GM18873 (cell line): ENCODE measurements around the gene CYP4F11.
"Not testable (repeated sequence)": the region's sequence is repeated elsewhere in the genome, so short reads cannot be mapped to it uniquely, and the experiment has no call there.

ENCODE experiments used
- ATAC-seq: cut with Tn5 transposase; IDR thresholded peaks from one replicate; pipeline ENCODE4 v1.9.1; 2021; ENCODE audit warnings: mild to moderate bottlenecking, moderate library complexity, moderate number of reproducible peaks; ENCODE audit not compliant: unreplicated experiment, low FRiP score

The CYP4F11 gene

DNA sequence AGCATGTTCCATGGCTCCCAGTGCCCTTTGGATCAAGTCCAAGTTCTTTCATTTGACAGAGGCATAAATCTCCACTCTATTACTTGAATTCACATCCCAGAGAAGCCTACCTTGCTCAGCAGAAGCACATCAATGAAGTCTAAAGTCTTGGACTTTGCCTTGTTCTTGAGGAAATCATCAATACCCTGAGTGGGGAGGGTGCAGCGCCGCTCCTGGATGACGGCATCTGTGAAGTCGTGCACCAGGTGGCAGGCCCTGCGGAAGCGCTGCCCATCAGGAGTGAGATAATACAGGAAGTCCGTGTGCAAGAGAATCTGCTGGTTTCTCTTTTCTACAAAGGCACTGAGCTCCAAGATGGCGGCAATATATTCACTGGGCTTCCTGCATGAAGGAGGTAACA lies 10.6 kb downstream of the CYP4F11 start:
- no peak for ATAC-seq

DNA sequence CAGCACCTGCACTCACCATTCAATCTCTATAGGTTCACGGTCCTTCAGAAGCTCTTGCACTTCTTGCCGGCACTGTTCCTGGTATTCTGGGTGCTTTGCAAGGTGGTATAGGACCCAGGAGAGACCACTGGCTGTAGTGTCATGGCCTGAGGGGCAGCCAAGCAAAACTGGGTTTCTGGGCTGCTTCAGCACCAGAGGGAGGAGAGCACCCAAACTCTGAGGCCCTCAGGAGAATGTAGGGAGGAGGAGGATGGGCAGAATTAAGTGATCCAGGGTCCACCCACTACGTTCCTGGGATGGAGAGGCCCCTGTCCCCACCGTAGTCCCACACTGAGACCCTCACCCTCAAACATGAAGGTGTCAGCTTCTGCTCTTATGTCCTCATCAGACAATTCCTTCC lies 12.3 kb downstream of the CYP4F11 start:
- ATAC-seq: no peak

DNA sequence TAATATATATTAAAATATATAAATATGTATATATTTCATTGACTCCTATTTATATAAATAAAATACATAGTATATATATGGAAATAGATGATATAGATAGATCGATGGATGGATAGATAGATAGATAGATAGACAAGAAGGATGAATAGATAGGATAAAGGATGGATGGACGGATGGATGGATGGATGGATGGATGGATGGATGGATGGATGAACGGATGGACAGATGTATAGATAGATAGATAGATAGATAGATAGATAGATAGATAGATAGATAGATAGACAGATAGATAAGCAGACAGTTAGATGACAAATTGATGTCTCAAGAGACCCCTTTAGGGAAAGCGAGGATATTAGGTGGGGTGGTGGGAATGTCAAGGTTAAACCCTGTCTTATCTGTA lies 15.1 kb downstream of the CYP4F11 start:
- no peak for ATAC-seq

DNA sequence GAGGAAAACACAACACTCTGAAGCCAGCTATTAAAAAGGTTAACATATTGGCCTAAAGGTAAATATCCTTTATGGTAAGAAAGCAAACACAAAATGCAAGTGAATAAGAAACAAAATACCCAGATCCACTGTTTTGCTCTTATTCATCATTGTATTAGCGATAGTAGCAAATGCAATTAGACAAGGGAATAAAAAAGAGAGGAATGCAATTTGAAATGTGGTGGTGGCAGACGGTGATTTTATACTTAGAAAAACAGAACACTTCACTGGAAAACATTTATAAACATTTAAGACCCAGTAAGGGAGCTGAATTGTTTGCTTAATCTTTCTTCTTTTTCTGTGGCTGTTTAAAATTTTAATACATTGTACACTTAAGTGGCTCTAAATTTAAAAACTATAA lies 19.2 kb downstream of the CYP4F11 start:
- no peak for ATAC-seq

DNA sequence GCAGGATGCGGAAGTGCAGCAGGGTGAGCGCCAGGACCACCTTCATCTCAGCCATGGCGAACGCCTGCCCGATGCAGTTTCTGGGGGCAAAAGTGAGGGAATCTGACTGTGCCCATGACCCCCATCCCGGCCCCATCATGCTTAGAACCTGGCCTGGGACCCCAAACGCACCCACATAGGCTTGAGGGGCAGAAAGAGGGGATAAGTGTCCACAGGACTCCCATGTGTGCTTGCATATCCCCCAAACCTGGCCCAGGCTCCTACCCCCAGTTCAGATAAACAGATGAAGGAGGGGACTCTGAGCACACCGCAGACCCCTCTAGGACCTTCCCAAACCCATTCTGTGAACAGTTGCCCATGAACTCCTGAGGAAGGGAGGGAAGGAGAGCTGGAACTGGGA lies 20.5 kb downstream of the CYP4F11 start:
- ATAC-seq: no peak

DNA sequence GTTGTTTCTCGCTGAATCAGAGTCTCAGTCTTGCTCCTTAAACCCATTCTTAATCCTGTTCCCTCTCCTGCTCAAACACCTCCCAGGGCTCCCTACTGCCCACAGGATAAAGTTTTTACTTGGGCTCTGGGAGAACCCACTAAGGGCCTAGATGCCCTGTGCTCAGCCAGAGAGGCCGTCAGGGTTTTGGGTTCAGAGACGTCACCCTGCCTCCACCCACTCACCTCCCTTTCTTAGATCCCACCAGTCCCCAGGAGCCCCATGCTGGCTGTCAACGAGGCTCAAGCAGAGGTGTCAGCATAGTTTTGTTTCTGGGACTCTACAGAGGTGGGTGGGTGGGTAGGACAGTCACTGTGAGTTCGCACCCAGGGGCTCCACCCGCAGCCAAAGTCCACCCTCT lies 20.9 kb downstream of the CYP4F11 start:
- ATAC-seq: no peak

DNA sequence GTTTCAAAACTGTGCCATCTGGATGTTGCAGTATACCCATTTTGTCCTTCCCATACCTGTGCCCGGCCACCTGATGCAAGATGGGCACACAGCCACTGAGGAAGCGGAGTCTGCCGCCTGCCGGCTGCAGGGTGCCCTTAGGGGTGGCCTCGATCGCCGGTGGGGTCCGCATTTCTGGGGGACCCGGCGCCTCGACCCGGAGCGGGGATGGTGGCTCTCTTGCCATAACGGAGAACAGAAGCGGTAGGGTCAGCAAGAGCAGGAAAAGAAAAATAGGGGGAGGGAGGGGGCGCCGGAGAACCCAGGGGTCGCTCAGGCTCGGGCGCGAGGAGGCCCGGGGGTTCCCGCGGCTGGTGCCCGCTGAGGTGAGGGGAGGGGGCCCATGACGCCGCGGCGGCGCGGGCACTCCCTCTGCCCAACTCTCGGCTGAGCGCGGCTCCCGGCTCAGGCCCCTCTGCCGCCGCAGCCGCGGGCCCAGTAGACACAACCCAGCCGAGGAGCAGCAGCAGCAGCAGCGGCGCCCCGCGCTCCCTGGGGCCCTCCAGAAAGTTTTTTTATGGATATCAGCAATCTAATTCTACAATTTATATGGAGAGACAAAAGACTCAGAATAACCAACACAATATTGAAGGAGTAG lies 22.6 kb downstream of the CYP4F11 start:
- no peak for ATAC-seq

DNA sequence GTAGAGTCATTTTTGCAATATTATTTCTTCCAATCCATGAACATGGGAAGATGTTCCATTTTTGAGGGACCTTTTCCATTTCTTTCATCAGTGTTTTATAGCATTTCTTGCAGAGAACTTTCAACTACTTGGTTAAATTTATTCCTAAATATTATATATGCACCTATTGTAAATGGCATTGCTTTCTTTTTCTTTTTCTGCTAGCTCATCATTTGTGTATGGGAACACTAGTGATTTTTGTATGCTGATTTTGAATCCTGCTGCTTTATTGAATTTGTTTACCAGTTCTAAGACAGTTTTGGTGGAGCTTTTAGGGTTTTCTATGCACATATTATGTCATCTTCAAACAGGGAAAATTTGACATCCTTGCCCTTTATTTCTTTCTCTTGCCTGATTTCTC lies 29.3 kb downstream of the CYP4F11 start:
- ATAC-seq: no peak

DNA sequence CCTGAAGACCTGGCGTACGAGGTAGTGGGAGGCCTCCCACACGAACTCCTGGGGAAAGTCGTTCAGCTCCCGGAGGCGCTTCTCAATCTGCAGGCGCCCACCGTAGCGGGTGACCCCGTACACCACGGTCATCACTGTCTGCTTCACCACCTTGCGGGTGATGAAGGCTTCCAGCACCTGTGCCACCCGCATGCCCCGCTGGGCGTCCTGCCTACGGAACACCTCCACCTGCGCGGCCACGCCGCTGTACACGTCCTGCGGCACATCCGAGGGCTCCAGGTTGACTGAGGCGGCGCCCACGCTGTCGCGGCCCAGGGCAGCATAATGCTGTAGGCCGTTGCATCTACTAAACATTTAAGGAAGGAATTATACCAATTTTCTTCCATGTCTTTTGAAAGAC lies 31.4 kb downstream of the CYP4F11 start:
- not testable (repeated sequence) for ATAC-seq

DNA sequence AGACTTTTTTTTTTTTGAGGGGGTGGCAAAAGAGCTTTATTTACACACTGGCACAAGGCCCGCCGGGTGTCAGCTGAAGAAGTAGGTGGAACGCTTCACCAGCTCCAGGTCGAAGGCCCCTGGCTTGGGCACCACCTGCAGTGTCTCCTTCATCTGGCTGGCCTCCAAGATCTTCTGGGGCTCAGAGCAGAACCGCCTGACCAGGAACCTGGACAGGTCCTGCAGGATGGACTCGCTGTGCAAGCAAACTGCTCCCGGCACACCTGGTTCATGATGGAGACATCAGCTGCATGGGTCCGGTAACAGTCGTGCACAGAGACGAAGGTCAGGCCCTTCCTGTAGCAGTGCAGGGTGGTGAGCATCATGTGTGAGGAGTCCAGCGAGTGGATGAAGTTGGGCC lies 32.1 kb downstream of the CYP4F11 start:
- ATAC-seq: no peak

DNA sequence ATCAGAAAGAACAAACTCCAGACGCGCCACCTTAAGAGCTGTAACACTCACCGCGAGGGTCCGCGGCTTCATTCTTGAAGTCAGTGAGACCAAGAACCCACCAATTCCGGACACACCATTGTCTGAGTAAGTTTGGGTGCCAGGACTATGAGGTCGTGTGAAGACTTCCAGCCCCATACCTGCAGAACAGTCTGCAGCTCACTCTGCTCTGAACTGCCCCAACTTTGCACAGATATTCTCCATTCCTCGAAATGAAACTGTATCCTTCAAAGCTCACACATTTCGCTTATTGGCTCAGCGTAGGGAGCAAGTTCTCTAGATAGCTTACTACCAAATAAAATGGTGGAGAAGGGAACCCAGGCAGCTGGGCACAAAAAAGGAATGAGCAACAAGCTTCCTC lies 33.8 kb downstream of the CYP4F11 start:
- ATAC-seq: no peak

DNA sequence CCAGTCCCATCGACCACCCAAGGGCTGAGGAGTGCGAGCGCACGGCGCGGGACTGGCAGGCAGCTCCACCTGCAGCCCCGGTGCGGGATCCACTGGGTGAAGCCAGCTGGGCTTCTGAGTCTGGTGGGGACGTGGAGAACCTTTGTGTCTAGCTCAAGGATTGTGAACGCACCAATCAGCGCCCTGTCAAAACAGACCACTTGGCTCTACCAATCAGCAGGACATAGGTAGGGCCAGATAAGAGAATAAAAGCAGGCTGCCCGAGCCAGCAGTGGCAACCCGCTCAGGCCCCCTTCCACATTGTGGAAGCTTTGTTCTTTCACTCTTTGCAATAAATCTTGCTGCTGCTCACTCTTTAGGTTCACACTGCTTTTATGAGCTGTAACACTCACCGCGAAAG lies 34.3 kb downstream of the CYP4F11 start:
- ATAC-seq: not testable (repeated sequence)

DNA sequence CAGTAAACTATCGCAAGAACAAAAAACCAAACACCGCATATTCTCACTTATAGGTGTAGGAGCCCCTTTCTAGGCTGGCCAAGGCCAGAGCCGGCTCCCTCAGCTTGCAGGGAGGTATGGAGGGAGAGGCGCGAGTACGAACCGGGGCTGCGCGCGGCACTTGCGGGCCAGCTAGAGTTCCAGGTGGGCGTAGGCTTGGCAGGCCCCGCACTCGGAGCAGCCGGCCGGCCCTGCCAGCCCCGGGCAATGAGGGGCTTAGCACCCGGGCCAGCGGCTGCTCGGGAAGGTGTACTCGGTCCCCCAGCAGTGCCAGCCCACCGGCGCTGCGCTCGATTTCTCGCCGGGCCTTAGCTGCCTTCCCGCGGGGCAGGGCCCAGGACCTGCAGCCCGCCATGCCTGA lies 34.8 kb downstream of the CYP4F11 start:
- ATAC-seq: not testable (repeated sequence)

DNA sequence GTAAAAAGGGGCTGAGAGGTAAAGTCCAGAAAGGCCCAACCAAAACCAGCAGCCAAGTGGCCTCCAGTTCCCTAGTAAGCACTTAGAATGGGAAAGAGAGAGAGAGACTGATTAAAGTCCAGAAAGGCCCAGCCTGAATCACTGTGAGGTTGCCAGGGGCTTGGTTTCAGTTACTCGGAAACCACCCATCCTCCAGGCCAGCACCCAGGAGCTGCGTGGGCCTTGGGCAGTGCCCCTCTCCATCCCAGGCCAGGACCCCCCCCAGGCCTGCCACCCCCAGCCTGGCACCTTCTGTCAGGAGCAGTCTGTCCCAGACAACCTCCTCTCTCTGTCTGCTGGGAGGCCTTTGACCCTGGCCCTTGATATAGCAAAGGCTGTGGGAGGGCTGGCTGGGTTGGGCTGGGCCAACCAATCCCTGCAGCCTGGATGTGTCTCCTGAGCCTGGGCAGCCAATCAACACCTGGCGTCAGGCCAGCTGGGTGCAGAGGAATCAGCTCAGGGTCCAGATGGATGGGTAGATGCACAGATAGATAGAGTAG lies 36.5 kb downstream of the CYP4F11 start, which contains the start of gene CYP4F2:
TSS of gene CYP4F2 (minus strand) at position 337 of the 539 bp plus-strand sequence. CDS start 463 bp downstream, outside the sequence.
- no peak for ATAC-seq

DNA sequence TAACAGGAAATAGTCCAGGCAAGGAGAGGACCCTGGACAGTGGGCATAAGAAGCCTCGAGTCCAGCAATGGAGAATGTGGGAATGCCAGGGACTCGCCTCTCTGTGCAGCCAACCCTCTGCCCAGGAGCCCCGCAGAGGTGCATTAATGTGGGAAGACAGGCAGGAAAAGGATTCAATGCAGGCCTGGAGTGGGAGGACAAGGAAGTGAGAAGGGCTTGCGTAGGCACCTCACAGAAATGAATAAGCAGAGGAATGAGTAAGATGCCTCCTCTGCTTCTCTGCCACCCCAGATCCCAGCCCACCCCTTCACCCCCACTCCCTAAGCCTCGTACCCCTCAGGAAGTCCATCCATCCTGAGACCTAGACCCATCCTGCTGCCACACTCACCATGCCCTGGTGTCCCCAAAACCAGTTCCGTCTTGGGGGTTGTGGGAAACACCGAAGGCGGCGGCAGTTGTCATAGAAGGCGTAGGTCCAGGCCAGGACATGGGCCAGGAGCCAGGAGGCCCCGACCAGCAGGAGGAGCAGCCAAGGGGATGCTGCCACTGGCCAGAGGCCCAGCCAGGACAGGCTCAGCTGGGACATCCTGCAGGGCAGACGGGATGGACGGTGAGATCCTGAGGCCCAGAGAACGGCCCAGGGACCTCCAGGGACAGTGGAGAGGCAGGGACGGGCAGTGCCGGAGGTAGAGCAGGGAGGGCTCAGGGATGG lies 37.1 kb downstream of the CYP4F11 start:
- ATAC-seq: no peak

DNA sequence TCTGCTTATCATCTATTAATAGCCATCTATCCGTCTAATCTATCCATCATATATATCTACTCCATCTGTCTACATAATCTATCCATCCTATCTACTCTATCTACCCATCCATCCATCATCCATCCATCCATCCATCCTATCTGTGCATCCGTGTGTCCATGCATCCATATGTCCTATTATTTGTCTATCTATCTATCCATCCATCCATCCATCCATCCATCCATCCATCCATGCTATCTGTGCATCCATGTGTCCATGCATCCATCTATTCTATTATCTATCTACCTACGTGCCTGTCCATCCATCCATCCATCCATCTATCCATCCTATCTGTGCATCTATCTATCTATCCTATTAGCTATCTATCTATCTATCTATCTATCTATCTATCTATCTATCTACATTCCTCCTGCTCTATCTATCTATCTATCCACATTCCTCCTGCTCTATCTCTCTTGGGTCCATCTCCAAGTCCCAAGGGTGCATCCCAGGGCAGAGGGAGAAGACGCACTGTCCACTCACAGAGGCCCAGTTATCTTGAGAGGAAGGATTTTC lies 38.4 kb downstream of the CYP4F11 start:
- ATAC-seq: no peak

DNA sequence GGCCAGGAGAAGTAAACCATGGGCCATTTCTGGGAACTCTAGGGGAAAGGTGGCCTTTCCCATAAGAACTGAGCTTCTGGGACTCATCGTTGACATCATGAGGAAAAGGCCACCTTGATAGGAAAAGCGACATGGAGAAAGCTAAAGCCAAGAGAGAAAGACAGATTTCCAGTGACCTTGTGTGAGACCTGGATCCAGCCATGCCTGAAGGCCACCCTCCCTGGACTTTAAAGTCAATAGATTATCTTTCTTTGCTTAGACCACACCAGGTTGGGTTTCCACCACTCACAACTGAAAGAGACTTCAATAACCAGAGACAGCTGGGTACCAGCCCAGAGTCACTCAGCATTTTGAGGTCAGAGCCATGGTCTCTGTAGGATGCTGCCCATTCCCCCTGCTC lies 40.0 kb downstream of the CYP4F11 start:
- ATAC-seq: no peak

DNA sequence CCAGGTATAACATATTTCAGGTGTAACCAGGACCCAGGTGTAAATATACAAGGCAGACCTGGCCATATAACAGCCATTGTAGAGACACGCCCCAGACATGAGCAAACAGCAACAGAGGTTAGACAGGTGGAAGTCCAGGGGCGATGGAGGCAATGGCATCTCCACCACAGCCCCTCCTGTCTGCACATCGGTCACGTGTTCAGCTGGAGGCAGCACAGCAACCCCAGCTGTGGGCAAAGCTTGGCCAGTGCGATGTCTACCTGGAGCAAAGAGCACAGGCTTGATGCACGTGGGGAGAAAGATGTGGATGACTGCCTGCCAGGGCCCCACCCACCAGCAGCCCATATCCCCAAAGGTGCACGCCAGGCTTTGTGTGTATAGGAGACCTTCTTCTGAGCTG lies 40.9 kb downstream of the CYP4F11 start:
- no peak for ATAC-seq

DNA sequence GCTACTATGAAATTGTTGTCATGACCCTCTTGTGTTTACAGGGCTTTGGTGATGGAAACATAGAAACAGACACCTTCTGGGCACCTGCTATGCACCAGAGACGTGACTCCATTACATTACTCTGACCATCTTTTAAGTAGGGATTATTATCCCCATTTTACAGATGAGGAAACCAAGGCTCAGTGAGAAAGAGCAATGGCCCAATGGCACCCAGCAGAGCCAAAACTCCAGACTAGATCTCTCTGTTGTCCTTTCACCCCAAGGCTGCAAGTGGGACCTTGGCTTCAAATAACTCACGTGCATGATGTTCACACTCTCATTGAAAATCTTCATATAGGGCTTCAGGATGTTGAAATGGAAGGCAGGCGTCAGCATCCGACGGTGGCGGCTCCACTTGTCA lies 42.3 kb downstream of the CYP4F11 start:
- no peak for ATAC-seq

DNA sequence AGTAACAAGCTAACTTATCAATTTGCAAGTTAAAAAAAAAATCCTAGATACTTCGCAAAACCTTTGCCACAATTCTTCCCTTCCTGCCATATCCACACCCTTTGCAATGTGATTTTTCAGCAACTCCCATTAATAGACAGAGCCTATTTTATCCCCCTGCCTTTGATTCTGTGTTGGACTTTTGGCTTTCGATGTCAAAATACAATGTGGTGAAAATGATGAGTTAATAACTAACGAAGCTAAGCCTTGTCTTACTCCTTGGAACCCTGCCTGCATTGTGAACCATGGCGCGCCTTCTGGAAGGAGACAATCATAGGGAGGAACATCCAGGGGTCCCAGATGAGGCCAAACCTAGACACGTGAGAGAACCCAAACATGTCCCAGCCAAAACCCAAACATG lies 42.9 kb downstream of the CYP4F11 start:
- no peak for ATAC-seq

DNA sequence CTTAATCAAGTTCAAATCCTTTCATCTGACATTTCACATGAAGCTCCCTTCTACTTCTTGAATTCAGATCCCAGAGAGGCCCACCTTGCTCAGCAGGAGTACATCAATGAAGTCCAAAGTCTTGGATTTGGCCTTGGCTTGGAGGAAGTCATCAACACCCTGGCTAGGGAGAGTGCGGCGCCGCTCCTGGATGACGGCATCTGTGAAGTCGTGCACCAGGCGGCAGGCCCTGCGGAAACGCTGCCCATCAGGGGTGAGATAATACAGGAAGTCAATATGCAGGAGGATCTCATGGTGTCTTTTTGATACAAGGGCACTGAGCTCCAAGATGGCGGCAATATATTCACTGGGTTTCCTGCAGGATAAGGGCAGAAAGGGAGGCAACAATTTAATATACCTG lies 45.0 kb downstream of the CYP4F11 start:
- not testable (repeated sequence) for ATAC-seq

DNA sequence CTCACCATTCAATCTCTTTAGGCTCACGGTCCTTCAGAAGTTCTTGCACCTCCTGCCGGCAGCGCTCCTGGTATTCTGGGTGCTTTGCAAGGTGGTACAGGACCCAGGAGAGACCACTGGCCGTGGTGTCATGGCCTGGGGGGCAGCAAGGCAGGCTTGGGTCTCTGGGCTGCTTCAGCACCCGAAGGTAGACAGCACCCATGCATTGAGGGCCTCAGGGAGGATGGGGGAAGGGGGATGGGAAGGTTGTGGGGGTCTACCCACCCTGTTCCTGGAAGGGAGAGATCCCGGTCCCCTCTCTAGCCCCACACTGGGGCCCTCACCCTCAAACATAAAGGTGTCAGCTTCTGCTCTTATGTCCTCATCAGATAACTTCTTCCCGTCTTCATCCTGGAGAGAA lies 48.4 kb downstream of the CYP4F11 start:
- ATAC-seq: no peak
